ENCODE results near the gene TUBA4B. TPM values are rescaled to one million over a fixed set of nuclear protein-coding genes. Genes with fewer than 3 reads are reported as not detected.

Gene TUBA4B
- total and polyA plus RNA-seq, 2 donors from 2014 or later, result 0.98 to 15.4 TPM

- no peak overlapping the region for H3K27ac ChIP-seq (ENCODE audit: low read depth in 2 of 2, low read length in 2 of 2)
- DNase-seq (no peak), FAIRE-seq (no peak)
- intact Hi-C loops (cut with DNase I), result loop anchor here (10.0 kb wide), 1 partner anchor 117 kb away; the partner anchor contains the start of gene NHEJ1
- H3K27me3 ChIP-seq (ENCODE audit: control insufficient read depth, insufficient read depth, low read length), result no peaks in the 10 kb centered on the region
- no peak overlapping the region for H3K9ac ChIP-seq (ENCODE audit: low read length in 3 of 3)
- H3K4me1 ChIP-seq (ENCODE audit: control insufficient read depth in 2 of 3, insufficient read depth in 2 of 3, low read depth in 1 of 3, low read length in 3 of 3), result peaks cover 8 to 24% (median 16%) of the 10 kb centered on the region in 3 donors
- H3K9me3 ChIP-seq (ENCODE audit: control insufficient read depth in 2 of 3, insufficient read depth in 1 of 3, low read length in 3 of 3), result no peaks in the 10 kb centered on the region
- no peak for TF ChIP-seq CTCF (IDR thresholded peaks at IDR 0.05; ENCODE audit: borderline replicate concordance, extremely low read depth, insufficient read depth)
- H3K36me3 ChIP-seq (ENCODE audit: control insufficient read depth in 2 of 3, insufficient read depth in 3 of 3, low read length in 3 of 3), result peaks cover 0 to 15% (median 9%) of the 10 kb centered on the region in 3 donors
- no peak overlapping the region for H3K4me3 ChIP-seq (ENCODE audit: low read length in 3 of 3)
These were observed 28.5 kb downstream of the TUBA4B start for GRCh38 chr2:219281588-219281987.

- FAIRE-seq, result no peak
- no peak for DNase-seq
- Histone ChIP-seq H3K4me1 (ENCODE audit: control insufficient read depth in 2 of 3, insufficient read depth in 2 of 3, low read depth in 1 of 3, low read length in 3 of 3) (peaks cover 8 to 24% (median 16%) of the 10 kb centered on the region in 3 donors), H3K36me3 (ENCODE audit: control insufficient read depth in 2 of 3, insufficient read depth in 3 of 3, low read length in 3 of 3) (peaks cover 0 to 15% (median 9%) of the 10 kb centered on the region in 3 donors), H3K27ac (ENCODE audit: low read depth in 2 of 2, low read length in 2 of 2) (no peak overlapping the region), H3K27me3 (ENCODE audit: control insufficient read depth, insufficient read depth, low read length) (no peaks in the 10 kb centered on the region), H3K4me3 (ENCODE audit: low read length in 3 of 3) (no peak overlapping the region), H3K9ac (ENCODE audit: low read length in 3 of 3) (no peak overlapping the region), H3K9me3 (ENCODE audit: control insufficient read depth in 2 of 3, insufficient read depth in 1 of 3, low read length in 3 of 3) (no peaks in the 10 kb centered on the region)
- no peak for TF ChIP-seq CTCF (IDR thresholded peaks at IDR 0.05; ENCODE audit: borderline replicate concordance, extremely low read depth, insufficient read depth)
- intact Hi-C loops (cut with DNase I), result loop anchor here (10.0 kb wide), 1 partner anchor 118 kb away; the partner anchor contains the start of gene NHEJ1
These were observed 29.3 kb downstream of the TUBA4B start for GRCh38 chr2:219282375-219282774.

- no peak overlapping the region for H3K27ac ChIP-seq (ENCODE audit: low read depth in 2 of 2, low read length in 2 of 2)
- no peak overlapping the region for H3K9ac ChIP-seq (ENCODE audit: low read length in 3 of 3)
- FAIRE-seq, result no peak
- H3K36me3 ChIP-seq (ENCODE audit: control insufficient read depth in 2 of 3, insufficient read depth in 3 of 3, low read length in 3 of 3), result peaks cover 0 to 15% (median 9%) of the 10 kb centered on the region in 3 donors
- H3K9me3 ChIP-seq (ENCODE audit: control insufficient read depth in 2 of 3, insufficient read depth in 1 of 3, low read length in 3 of 3), result no peaks in the 10 kb centered on the region
- no peak overlapping the region for H3K4me3 ChIP-seq (ENCODE audit: low read length in 3 of 3)
- peaks cover 5 to 18% (median 13%) of the 10 kb centered on the region in 3 donors for H3K4me1 ChIP-seq (ENCODE audit: control insufficient read depth in 2 of 3, insufficient read depth in 2 of 3, low read depth in 1 of 3, low read length in 3 of 3)
- intact Hi-C loops (cut with DNase I), result loop anchor here (10.0 kb wide), 1 partner anchor 118 kb away; the partner anchor contains the start of gene NHEJ1
- no peaks in the 10 kb centered on the region for H3K27me3 ChIP-seq (ENCODE audit: control insufficient read depth, insufficient read depth, low read length)
- TF ChIP-seq CTCF (IDR thresholded peaks at IDR 0.05; ENCODE audit: borderline replicate concordance, extremely low read depth, insufficient read depth), result no peak
- DNase-seq, result no peak
These were observed 30.0 kb downstream of the TUBA4B start for GRCh38 chr2:219282943-219283581.

All from kidney (tissue), 14 donors.